Uterus (tissue), 2 donors: ENCODE results near the gene YBX3.

ENCODE experiments used
- POLR2A ChIP-seq, 2 donors: fragments of 450-650 bp; IDR thresholded peaks; one replicate each; pipeline ENCODE4 v1.6.1; 2016; ENCODE audit warnings: antibody characterized with exemption in 2 of 2, mild to moderate bottlenecking in 1 of 2, moderate library complexity in 1 of 2
- TF ChIP-seq, protein P1 (sequence below), 4 experiments: fragments of 200-600 bp in 2 of 4; fragments of 450-650 bp in 2 of 4; sonication (generic) in 2 of 4; IDR thresholded peaks; one replicate each; pipeline ENCODE4 v1.5.1; 2016 to 2019; ENCODE audit warnings: antibody characterized with exemption in 4 of 4, mild to moderate bottlenecking in 2 of 4, moderate library complexity in 1 of 4

DNA sequence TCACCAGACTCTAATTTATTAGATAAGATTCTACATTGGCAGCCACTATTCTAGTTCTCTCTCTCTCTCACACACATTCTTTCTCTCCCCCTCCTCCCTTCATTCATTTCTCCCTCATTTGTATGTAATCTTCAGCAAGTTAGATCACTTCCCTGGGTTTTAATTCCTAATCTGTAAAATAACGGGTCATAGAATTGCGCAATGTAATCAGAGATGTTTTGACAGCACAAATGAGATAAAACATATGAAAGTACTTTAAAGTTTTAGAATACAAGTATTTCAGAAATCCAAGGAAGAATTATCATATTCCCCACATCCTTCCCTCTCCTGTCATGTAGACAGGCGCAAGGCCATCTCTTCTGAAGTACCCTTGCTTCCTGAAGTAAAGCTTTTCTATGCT is 70.9 kb downstream of the YBX3 start:
- TF ChIP-seq, protein P1, sequence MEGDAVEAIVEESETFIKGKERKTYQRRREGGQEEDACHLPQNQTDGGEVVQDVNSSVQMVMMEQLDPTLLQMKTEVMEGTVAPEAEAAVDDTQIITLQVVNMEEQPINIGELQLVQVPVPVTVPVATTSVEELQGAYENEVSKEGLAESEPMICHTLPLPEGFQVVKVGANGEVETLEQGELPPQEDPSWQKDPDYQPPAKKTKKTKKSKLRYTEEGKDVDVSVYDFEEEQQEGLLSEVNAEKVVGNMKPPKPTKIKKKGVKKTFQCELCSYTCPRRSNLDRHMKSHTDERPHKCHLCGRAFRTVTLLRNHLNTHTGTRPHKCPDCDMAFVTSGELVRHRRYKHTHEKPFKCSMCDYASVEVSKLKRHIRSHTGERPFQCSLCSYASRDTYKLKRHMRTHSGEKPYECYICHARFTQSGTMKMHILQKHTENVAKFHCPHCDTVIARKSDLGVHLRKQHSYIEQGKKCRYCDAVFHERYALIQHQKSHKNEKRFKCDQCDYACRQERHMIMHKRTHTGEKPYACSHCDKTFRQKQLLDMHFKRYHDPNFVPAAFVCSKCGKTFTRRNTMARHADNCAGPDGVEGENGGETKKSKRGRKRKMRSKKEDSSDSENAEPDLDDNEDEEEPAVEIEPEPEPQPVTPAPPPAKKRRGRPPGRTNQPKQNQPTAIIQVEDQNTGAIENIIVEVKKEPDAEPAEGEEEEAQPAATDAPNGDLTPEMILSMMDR (IDR thresholded peaks at IDR 0.05) = no peak
- no peak for TF ChIP-seq POLR2A (IDR thresholded peaks at IDR 0.05)
